GM21825 (cell line): Measurements from ENCODE around the gene SYNDIG1.

ENCODE experiments used
- ATAC-seq: cut with Tn5 transposase; IDR thresholded peaks from one replicate; pipeline ENCODE4 v1.9.1; 2021; ENCODE audit warnings: mild to moderate bottlenecking, moderate library complexity; ENCODE audit not compliant: unreplicated experiment

SYNDIG1 gene

GRCh38 chr20:24522452-24523330, 53.3 kb downstream of the SYNDIG1 start:
- no peak for ATAC-seq

GRCh38 chr20:24523661-24524060, 54.2 kb downstream of the SYNDIG1 start:
- no peak for ATAC-seq

GRCh38 chr20:24528583-24529368, 59.3 kb downstream of the SYNDIG1 start:
- no peak for ATAC-seq

GRCh38 chr20:24529369-24529719, 59.9 kb downstream of the SYNDIG1 start:
- ATAC-seq: no peak

GRCh38 chr20:24530131-24530680, 60.8 kb downstream of the SYNDIG1 start:
- ATAC-seq: no peak

- no peak for ATAC-seq
Measured at GRCh38 chr20:24531202-24531601, 61.8 kb downstream of the SYNDIG1 start.

- ATAC-seq: no peak
Measured at GRCh38 chr20:24531631-24532419, 62.4 kb downstream of the SYNDIG1 start.

GRCh38 chr20:24533449-24533848, 64.0 kb downstream of the SYNDIG1 start:
- ATAC-seq: no peak

- ATAC-seq: no peak
Measured at GRCh38 chr20:24534282-24534681, 64.9 kb downstream of the SYNDIG1 start.

- no peak for ATAC-seq
Measured at GRCh38 chr20:24535941-24536730, 66.7 kb downstream of the SYNDIG1 start.

- no peak for ATAC-seq
Measured at GRCh38 chr20:24537210-24537609, 67.8 kb downstream of the SYNDIG1 start.

GRCh38 chr20:24542721-24543120, 73.3 kb downstream of the SYNDIG1 start:
- ATAC-seq: no peak

GRCh38 chr20:24543168-24543567, 73.7 kb downstream of the SYNDIG1 start:
- no peak for ATAC-seq

- no peak for ATAC-seq
Measured at GRCh38 chr20:24543741-24544140, 74.3 kb downstream of the SYNDIG1 start.

- ATAC-seq: no peak
Measured at GRCh38 chr20:24544371-24544770, 74.9 kb downstream of the SYNDIG1 start.

GRCh38 chr20:24545168-24545567, 75.7 kb downstream of the SYNDIG1 start:
- no peak for ATAC-seq

GRCh38 chr20:24546232-24546892, 76.9 kb downstream of the SYNDIG1 start:
- no peak for ATAC-seq

- ATAC-seq: no peak
Measured at GRCh38 chr20:24547967-24548366, 78.5 kb downstream of the SYNDIG1 start.

- no peak for ATAC-seq
Measured at GRCh38 chr20:24559114-24559732, 89.8 kb downstream of the SYNDIG1 start.
